DMS79 (cell line): ENCODE results near the gene SFT2D3.
A peak's percentile ranks its signal among the peaks of the same experiment; 100 is the strongest.

Source experiments
- DNase-seq: peaks from one replicate; lab custom pipeline; 2025; lab: John Stamatoyannopoulos, UW

SFT2D3 gene

DNA sequence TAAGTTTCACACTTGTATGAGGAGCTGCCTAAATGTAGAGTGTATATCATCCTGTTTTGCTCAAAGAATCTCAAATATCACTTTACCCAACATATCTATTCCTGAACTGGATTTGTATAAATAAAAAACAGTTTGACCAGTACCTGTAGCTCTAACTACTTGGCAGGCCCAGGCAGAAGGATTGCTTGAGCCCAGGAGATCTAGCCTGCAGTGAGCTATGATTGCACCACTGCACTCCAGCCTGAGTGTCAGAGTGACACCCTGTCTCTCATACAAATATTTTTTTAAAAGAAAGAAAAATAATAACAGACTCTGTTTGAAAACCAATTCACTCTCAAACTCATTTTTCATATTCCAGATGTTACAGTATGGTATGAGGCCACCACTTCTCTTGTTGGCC lies 18.2 kb upstream of the SFT2D3 start:
- no peak for DNase-seq

DNA sequence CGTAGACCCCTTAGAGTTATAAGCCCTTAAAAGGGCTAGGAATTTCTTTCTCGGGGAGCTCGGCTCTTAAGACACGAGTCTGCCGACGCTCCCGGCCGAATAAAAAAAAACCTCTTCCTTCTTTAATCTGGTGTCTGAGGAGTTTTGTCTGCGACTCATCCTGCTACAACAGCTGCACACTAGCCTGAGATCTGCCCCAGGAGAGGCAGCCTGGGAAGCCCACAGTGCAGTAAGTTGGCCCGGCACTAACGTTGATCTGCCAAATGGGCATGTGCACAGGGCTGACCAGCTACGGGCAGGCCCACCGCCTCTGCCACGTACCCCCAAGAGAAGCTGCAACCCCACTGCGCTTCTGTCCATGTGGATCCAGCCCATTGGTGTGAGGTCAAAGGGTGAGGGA lies 17.5 kb upstream of the SFT2D3 start:
- DNase-seq: no peak

GRCh38 chr2:127685410-127686080 lies 15.8 kb upstream of the SFT2D3 start:
- no peak for DNase-seq

DNA sequence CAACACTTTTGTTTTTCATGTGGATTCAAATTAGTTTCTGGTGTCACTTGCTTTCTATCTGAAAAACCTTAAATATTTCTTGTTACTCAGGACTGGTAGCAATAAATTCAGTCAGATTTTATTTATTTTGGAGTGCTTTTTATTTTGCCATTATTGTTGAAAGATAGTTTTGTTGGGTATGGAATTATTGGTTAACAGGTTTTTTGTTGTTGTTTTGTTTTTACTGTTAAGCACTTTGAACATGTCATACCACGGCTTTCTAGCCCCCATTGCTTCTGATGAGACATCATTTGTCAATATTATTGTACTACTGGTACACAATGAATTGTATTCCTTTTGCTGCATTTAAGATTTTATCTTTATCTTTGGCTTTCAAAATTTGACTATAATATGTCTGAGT lies 12.9 kb upstream of the SFT2D3 start:
- DNase-seq: no peak

DNA sequence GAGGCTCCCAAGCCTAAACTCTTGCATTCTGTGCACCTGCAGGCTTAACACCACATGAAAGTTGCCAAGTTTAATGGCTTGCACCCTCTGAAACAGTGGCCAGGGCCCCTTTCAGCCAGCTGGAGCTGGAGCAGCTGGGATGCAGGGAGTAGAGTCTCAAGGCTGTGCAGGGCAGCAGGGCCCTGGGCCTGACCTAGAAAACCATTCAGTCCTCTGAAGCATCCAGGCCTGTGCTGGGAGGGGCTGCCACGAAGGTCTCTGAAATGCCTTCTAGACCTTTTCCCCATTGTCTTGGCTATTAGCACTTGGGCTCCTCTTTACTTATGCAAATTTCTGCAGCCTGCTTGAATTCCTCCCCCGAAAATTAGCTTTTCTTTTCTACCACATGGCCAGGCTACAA lies 10.6 kb upstream of the SFT2D3 start:
- DNase-seq: no peak

DNA sequence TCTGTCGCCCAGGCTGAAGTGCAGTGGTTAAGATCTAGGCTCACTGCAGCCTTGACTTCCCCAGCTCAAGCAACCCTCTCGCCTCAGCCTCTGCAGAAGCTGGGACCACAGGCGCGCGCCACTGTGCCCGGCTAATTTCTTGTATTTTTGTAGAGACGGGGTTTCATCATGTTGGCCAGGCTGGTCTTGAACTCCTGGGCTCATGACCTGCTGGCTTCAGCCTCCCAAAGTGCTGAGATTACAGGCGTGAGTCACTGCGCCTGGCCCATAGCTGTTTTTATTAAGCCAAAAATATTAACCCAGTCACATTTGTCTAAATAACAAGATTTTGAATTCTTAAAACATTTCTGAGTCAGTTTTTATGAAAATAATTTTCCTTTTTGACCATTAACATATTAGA lies 6.3 kb upstream of the SFT2D3 start:
- DNase-seq: no peak

GRCh38 chr2:127695491-127696472 lies 5.5 kb upstream of the SFT2D3 start:
- DNase-seq: peak; percentile 46

DNA sequence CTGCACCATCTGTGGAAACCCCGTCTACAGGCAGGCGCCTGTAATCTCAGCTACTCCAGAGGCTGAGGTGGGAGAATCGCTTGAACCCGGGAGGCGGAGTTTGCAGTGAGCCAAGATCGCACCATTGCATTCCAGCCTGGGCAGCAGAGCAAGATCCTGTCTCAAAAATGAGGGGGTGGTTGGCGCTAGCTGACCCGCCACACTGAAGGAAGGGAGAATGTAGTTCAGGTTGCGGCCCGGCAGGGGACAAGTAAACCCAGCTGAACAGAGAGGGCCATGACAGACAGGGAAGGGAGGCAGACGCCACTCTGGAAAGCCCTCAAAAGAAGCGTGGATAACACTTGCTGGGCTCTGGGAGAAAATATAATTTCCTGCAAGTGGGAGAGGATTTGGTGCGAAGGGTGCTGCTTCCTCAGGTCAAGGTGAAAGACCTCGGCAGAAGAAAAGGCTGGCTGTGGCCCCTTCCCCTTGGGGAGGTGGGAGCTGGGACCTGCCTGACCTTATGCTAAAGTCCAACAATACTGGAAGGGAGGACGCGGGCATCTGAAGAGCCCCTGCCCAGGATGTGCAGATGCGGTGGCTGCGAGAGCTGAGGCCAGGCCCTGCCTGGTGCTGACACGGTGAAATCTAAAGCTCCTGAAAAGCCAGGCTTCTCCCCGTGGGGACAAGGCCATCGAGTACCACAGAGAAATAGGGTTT lies 3.7 kb upstream of the SFT2D3 start:
- DNase-seq: no peak

DNA sequence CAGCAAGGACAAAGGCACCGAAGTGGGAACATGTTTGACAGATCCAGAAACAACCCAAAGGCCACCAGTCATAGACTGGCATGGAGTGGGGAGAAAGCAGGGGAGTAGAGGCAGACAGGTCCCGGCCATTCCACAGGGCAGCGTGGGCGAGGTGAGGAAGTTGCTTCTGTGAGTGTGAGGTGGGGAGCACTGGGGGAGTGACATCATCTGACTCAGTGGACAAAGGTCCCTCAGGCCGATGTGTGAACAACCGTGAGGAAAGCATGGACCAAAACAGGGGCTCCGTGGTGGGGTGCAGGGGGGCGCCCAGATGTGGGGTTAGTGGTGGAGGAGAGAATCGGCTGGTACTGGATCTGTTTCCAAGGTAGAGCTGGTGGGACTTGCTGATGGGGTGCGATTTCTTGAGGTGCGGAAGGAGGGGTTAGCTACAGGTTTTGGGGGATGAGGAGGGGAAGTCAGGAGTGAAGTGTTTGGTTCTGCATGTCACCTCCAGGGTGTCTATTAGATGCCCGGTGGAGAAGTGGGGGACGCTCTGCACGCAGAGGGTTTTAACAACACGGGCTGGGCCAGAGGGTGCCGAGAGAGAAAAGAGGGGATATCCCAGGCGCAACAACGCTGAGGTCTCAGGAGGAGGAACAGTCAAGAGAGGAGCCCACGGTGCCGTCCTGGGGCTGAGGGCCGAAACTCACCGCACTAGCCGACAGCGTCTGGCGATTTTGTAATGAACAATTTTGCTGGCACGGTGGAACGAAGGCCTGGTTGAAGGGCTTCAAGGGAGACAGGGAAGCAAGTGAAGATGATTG lies 2.5 kb upstream of the SFT2D3 start:
- no peak for DNase-seq

- no peak for DNase-seq
Measured at GRCh38 chr2:127700527-127701192, 637 bp upstream of the SFT2D3 start.

- peak; percentile 41 for DNase-seq
Measured at GRCh38 chr2:127701651-127702394, 526 bp downstream of the SFT2D3 start.

DNA sequence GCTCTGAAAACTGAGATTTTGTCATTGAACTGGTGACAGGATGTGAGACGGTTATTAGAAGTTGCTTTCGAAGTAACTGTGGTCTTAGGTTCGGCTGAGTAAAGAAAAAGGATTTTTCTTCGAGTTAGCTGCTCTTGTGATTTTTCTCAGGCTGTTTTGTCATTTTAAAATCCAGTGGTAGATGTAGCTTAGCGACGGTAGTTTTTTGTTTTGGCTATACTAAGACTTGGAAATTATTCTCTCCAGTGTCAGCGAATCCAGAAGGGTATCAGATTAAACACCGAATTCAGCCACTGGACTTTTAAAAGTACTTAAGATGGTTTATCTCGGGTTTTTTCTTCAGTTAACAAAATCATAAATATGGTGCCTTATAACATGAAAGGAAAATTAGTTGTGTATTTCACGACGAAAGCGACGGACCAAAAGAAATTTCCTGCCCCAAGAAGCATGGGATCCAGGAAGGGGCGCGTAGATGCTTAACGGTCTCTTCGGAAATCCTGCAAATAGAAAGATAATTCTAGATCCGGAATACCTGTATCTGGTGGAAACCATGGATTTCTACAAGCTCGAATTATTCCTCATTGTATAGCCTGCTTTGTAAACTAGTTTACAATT lies 1.2 kb downstream of the SFT2D3 start:
- DNase-seq: no peak

DNA sequence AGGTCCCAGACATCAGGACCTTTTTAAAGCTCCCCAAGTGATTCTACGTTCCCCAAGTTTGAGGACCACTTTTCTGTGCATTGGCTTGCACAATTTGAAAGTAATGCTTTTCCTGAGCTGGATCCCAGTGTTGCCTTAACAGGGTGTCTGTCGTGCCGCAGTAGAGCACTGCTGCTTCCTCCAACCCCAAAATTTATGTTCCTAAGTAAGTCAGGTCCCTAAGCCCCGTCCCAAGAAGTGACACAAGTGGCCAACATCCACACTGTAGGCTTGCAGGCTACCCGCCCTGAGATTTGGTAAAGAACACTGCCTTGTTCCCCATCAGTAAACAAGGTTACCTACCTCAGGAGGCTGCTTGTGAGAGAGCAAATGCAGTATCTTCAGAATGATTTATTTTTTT lies 2.0 kb downstream of the SFT2D3 start:
- DNase-seq: no peak

GRCh38 chr2:127704641-127705390 lies 3.5 kb downstream of the SFT2D3 start:
- no peak for DNase-seq

DNA sequence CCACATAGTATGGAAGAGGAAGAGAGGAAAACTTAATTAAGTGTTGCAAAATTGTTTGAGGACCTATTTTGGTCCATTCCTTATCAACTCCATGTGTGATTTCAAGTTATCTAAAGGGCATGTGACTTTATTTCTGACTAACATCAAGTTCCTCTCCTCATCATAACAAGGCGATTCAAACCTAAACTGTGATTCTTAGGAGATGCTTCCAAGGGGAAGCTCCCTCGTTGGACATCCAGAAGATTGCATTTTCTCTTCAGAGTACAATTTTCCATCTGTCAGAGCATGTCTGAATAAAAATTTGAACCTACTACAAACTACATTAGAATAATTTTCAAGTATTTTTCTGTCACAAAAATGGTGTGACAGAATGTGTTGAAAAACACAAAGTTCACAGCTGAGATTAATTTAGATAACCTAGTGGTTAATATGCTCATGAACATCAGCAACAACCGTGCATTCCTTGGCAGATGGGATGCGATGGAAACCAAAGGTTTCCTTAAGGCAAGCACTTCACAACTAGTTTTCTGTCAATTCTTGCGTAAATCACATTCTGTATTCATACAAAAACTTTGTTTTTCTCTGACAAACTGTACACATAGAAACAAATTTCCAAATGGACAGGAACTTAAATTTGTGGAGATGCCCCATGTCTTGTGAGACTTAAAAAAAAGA lies 4.2 kb downstream of the SFT2D3 start:
- no peak for DNase-seq

DNA sequence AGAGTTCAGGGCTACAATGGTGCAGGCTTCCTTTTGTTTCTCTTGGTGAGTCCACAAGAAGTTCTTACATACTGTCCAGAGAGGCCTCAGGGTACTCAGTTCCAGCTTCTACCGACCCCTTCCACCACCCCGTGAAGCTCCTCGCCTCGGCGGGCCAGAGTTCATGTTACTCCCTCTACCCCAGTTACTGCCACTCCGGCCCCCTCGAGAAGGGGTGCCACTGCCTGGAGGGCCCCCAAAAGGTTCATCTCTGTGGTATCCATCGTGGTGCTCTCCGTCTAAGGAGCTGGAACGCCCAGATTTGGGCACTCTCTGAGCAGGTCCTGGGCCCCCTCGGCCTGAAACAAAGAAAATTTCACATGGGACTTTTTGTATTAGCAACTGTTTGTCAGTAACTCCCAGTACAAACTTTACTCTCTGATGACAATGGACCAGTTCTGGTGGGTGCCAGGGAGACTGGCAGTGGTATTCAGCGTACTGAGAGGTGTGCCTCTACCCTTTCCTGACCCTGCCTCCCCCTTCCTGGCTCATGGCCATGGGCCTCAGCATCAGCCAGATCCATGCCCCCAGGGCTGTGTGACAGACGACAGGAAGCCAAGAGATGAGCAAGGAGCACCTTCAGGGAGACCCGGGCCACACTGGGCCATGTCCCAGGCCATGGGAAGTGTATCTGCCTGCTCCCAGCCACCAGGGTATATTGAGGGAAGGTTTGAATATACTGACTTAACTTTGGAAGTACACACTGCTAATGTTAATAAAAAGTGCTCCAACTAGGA lies 5.1 kb downstream of the SFT2D3 start:
- DNase-seq: no peak

DNA sequence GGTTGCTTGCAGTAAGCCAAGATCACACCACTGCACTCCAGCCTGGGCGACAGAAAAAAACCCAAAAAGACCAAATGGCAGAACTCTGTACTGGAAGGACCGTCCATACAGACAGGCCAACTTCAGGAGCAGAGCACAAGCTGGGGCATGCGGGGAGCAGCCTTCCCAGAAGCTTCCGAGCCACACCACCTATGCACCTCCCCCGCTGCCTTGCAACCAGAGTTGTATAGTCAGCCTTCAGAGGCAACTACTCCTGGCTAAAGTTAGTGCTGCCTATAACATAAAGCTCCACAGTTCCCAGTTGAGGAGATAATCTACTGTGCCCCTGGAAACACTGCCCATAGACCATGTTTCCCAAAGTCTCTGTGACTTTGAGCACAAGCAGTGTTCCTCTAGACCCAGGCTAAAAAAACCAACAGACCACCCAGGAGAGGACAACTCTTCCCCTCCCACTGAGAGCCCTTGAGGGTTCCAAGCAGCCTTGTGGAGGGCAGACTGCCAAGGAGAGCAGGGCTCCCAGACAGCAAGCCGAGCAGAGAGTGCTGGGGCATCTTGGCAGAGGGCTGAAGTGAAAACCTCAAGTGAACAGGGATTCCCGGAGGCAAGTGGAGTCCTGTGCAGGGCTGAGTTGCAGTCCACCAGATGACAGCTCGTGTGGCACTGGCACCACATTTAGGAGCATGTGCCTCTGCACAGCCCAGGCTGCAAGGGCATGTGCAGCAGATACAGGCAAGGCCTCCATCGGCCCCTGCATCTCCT lies 6.8 kb downstream of the SFT2D3 start:
- peak; percentile 73 for DNase-seq
